Measurements from ENCODE around the gene NKD2. TPM values are rescaled to one million over a fixed set of nuclear protein-coding genes. Genes with fewer than 3 reads are reported as not detected.
A peak's percentile ranks its signal among the peaks of the same experiment; 100 is the strongest.

Gene NKD2
- polyA plus RNA-seq (2011; rRNA removed) (1.2 and 1.8 TPM in 2 replicates), polyA plus RNA-seq (2017; fragmentation: RNase III; extraction: RNeasy Plus Mini Kit Qiagen cat#74134 plus additional on column Dnase treatment) (4.2 to 5.3 TPM (median 4.4 TPM) in 3 replicates), polyA minus RNA-seq (2011; rRNA and poly(A)+ RNA removed) (2.8 and 5.3 TPM in 2 replicates)
- 4.3 and 5.6 TPM in 2 replicates for polyA plus RNA-seq (2012; cell fraction: cytosol; rRNA removed)
- polyA plus RNA-seq (2012; cell fraction: nucleus; rRNA removed), result 17.3 and 32.0 TPM in 2 replicates

GRCh38 chr5:1008451-1009358, at the start of gene NKD2:
Gene NKD2, plus strand, starts transcription at chr5:1008802. Its CDS starts 256 bp downstream, at chr5:1009058.
- TF ChIP-seq CTCF (IDR thresholded peaks at IDR 0.05) (peak; percentile 85), BCL3 (IDR thresholded peaks at IDR 0.05) (0 out of 3 replicates have a peak, but pooled peaks have one; percentile 8), KDM5A (IDR thresholded peaks at IDR 0.05) (no peak), EP300 (IDR thresholded peaks at IDR 0.05) (no peak), PHF8 (IDR thresholded peaks at IDR 0.05; ENCODE audit: borderline replicate concordance, low read depth) (peak; percentile 41; the same call in 1 of the 2 replicates), MAX (IDR thresholded peaks at IDR 0.05) (peak; percentile 42), E2F6 (IDR thresholded peaks at IDR 0.05; ENCODE audit: borderline replicate concordance, low read depth) (0 out of 2 replicates have a peak, but pooled peaks have one; percentile 33), SMC3 (IDR thresholded peaks at IDR 0.05) (peak; percentile 30; the same call in 1 of the 3 replicates), POLR2A (IDR thresholded peaks at IDR 0.05; ENCODE audit: low read length) (peak; percentile 68), FOXS1 (CRISPR knock-in tag; IDR thresholded peaks at IDR 0.05) (no peak)
- FAIRE-seq (no peak), ATAC-seq (peak; percentile 47 to 63), DNase-seq (ENCODE audit: low read depth in 1 of 2, low spot score in 1 of 2) (peak; percentile 29 to 75)
- Histone ChIP-seq H3K4me1 (peaks cover 28% of the 10 kb centered on the region), H3K27ac (peak within 1 kb of the TSS; percentile 70 to 91; a peak in 5 of 6 replicates), H3K9me3 (no peaks in the 10 kb centered on the region), H3K4me3 (peak within 1 kb of the TSS; percentile 64), H3K4me2 (peak within 1 kb of the TSS; percentile 98)
- ChIA-PET POLR2A (no interaction called here), CTCF (interaction anchor here (0.8 to 7.7 kb wide), 23 partner anchors 8 to 166 kb away, joined by 3 to 82 read pairs (median 5); no protein-coding TSS in a partner anchor)
- 0% methylated on average over 3 of the region's 108 CpGs for WGBS (ENCODE audit: missing lambda C conversion rate)

GRCh38 chr5:959581-960531, 48.7 kb upstream of the NKD2 start:
- FAIRE-seq (no peak), DNase-seq (ENCODE audit: low read depth in 1 of 2, low spot score in 1 of 2) (no peak), ATAC-seq (no peak)
- TF ChIP-seq PBX3 (IDR thresholded peaks at IDR 0.05) (no peak), CEBPB (IDR thresholded peaks at IDR 0.05) (no peak), RARB (CRISPR knock-in tag; IDR thresholded peaks at IDR 0.05) (no peak), MAZ (IDR thresholded peaks at IDR 0.05; ENCODE audit: borderline replicate concordance, low read depth, low read length) (no peak), RCOR1 (IDR thresholded peaks at IDR 0.05; ENCODE audit: low read depth, low read length) (no peak), NR3C1 (IDR thresholded peaks at IDR 0.05) (no peak), MAFK (IDR thresholded peaks at IDR 0.05; ENCODE audit: partially characterized antibody) (no peak), CTCF (IDR thresholded peaks at IDR 0.05) (no peak), MAX (IDR thresholded peaks at IDR 0.05) (no peak), EP300 (IDR thresholded peaks at IDR 0.05) (no peak), RNF2 (IDR thresholded peaks at IDR 0.05; ENCODE audit: borderline replicate concordance, low read depth) (no peak), KDM1A (IDR thresholded peaks at IDR 0.05; ENCODE audit: low read depth) (no peak), ZNF302 (CRISPR knock-in tag; IDR thresholded peaks at IDR 0.05) (no peak), NFE2L2 (conservative IDR thresholded peaks at IDR 0.05; ENCODE audit: low read length) (no peak), CHD2 (IDR thresholded peaks at IDR 0.05; ENCODE audit: low read length, partially characterized antibody) (no peak), SREBF2 (IDR thresholded peaks at IDR 0.05) (no peak), CBX2 (IDR thresholded peaks at IDR 0.05; ENCODE audit: borderline replicate concordance, low read depth) (no peak)
- Histone ChIP-seq H3K4me1 (peaks cover 61% of the 10 kb centered on the region), H3K4me3 (no peak overlapping the region), H3K27ac (peak overlapping the region; percentile 49 to 89; a peak in 4 of 6 replicates), H3K9me3 (no peaks in the 10 kb centered on the region), H3K4me2 (peak overlapping the region; percentile 54; the same call in 2 of the 3 replicates)
- ChIA-PET CTCF (no interaction called here), POLR2A (no interaction called here)
- WGBS (ENCODE audit: missing lambda C conversion rate), result 91% methylated on average over 29 of the region's 47 CpGs

Data from A549 (cell line).